Measurements from ENCODE around the gene SPIN2A. TPM values are rescaled to one million over a fixed set of nuclear protein-coding genes. Genes with fewer than 3 reads are reported as not detected.
"Not testable (repeated sequence)": the region's sequence is repeated elsewhere in the genome, so short reads cannot be mapped to it uniquely, and the experiment has no call there.

The SPIN2A gene
- total RNA-seq, 1 experiment from 2014 or later, result not detected

GRCh38 chrX:57137501-57137900 is 304 bp upstream of the SPIN2A start:
- Histone ChIP-seq H3K27me3 (ENCODE audit: low read length) (no peaks in the 10 kb centered on the region), H4K20me1 (ENCODE audit: insufficient read depth, low read depth, low read length) (no peaks in the 10 kb centered on the region), H3K9me3 (ENCODE audit: low read length) (no peaks in the 10 kb centered on the region), H3K9ac (ENCODE audit: low read length) (no peak overlapping the region), H3K36me3 (ENCODE audit: insufficient read depth, low read length) (no peaks in the 10 kb centered on the region), H3K9me2 (replicated peaks; ENCODE audit: insufficient read depth, low read length) (no peaks in the 10 kb centered on the region), H3K79me2 (ENCODE audit: low read length) (no peaks in the 10 kb centered on the region), H3K4me2 (ENCODE audit: low read depth, low read length, poor library complexity, severe bottlenecking) (no peak overlapping the region), H2AFZ (ENCODE audit: low read length) (no peak overlapping the region), H3K4me1 (ENCODE audit: low read length) (no peaks in the 10 kb centered on the region), H3K4me3 (ENCODE audit: low read length) (no peak overlapping the region), H3K27ac (ENCODE audit: low read length) (no peak overlapping the region)
- no peak for DNase-seq

GRCh38 chrX:57136589-57136988 is 608 bp downstream of the SPIN2A start:
- H2AFZ ChIP-seq (ENCODE audit: low read length); H3K9me3 ChIP-seq (ENCODE audit: low read length); H3K27me3 ChIP-seq (ENCODE audit: low read length); H4K20me1 ChIP-seq (ENCODE audit: insufficient read depth, low read depth, low read length); H3K4me2 ChIP-seq (ENCODE audit: low read depth, low read length, poor library complexity, severe bottlenecking); DNase-seq; H3K9ac ChIP-seq (ENCODE audit: low read length); H3K4me1 ChIP-seq (ENCODE audit: low read length); H3K27ac ChIP-seq (ENCODE audit: low read length); H3K79me2 ChIP-seq (ENCODE audit: low read length); H3K36me3 ChIP-seq (ENCODE audit: insufficient read depth, low read length); H3K4me3 ChIP-seq (ENCODE audit: low read length); H3K9me2 ChIP-seq (replicated peaks; ENCODE audit: insufficient read depth, low read length): not testable (repeated sequence)

GRCh38 chrX:57135287-57135686 is 1.9 kb downstream of the SPIN2A start:
- H3K9me3 ChIP-seq (ENCODE audit: low read length), result no peaks in the 10 kb centered on the region
- no peak overlapping the region for H3K4me2 ChIP-seq (ENCODE audit: low read depth, low read length, poor library complexity, severe bottlenecking)
- no peaks in the 10 kb centered on the region for H3K36me3 ChIP-seq (ENCODE audit: insufficient read depth, low read length)
- H3K27ac ChIP-seq (ENCODE audit: low read length), result no peak overlapping the region
- no peak overlapping the region for H3K9ac ChIP-seq (ENCODE audit: low read length)
- no peaks in the 10 kb centered on the region for H3K9me2 ChIP-seq (replicated peaks; ENCODE audit: insufficient read depth, low read length)
- no peak overlapping the region for H2AFZ ChIP-seq (ENCODE audit: low read length)
- no peaks in the 10 kb centered on the region for H4K20me1 ChIP-seq (ENCODE audit: insufficient read depth, low read depth, low read length)
- H3K4me1 ChIP-seq (ENCODE audit: low read length), result no peaks in the 10 kb centered on the region
- H3K27me3 ChIP-seq (ENCODE audit: low read length), result no peaks in the 10 kb centered on the region
- no peaks in the 10 kb centered on the region for H3K79me2 ChIP-seq (ENCODE audit: low read length)
- DNase-seq, result no peak
- H3K4me3 ChIP-seq (ENCODE audit: low read length), result no peak overlapping the region

- no peak overlapping the region for H3K27ac ChIP-seq (ENCODE audit: low read length)
- no peak overlapping the region for H2AFZ ChIP-seq (ENCODE audit: low read length)
- no peaks in the 10 kb centered on the region for H3K27me3 ChIP-seq (ENCODE audit: low read length)
- no peaks in the 10 kb centered on the region for H3K9me3 ChIP-seq (ENCODE audit: low read length)
- no peak overlapping the region for H3K9ac ChIP-seq (ENCODE audit: low read length)
- H3K79me2 ChIP-seq (ENCODE audit: low read length), result no peaks in the 10 kb centered on the region
- H3K36me3 ChIP-seq (ENCODE audit: insufficient read depth, low read length), result no peaks in the 10 kb centered on the region
- H3K4me3 ChIP-seq (ENCODE audit: low read length), result no peak overlapping the region
- H3K4me1 ChIP-seq (ENCODE audit: low read length), result no peaks in the 10 kb centered on the region
- H3K4me2 ChIP-seq (ENCODE audit: low read depth, low read length, poor library complexity, severe bottlenecking), result no peak overlapping the region
- H3K9me2 ChIP-seq (replicated peaks; ENCODE audit: insufficient read depth, low read length), result no peaks in the 10 kb centered on the region
- H4K20me1 ChIP-seq (ENCODE audit: insufficient read depth, low read depth, low read length), result no peaks in the 10 kb centered on the region
- no peak for DNase-seq
Observed at GRCh38 chrX:57134702-57135101, 2.5 kb downstream of the SPIN2A start.

- H3K79me2 ChIP-seq (ENCODE audit: low read length), result no peaks in the 10 kb centered on the region
- H4K20me1 ChIP-seq (ENCODE audit: insufficient read depth, low read depth, low read length), result no peaks in the 10 kb centered on the region
- DNase-seq, result no peak
- no peak overlapping the region for H3K4me2 ChIP-seq (ENCODE audit: low read depth, low read length, poor library complexity, severe bottlenecking)
- no peaks in the 10 kb centered on the region for H3K4me1 ChIP-seq (ENCODE audit: low read length)
- H3K9me3 ChIP-seq (ENCODE audit: low read length), result no peaks in the 10 kb centered on the region; the same call in 1 of the 2 replicates
- H3K4me3 ChIP-seq (ENCODE audit: low read length), result no peak overlapping the region
- H3K27ac ChIP-seq (ENCODE audit: low read length), result no peak overlapping the region
- H3K27me3 ChIP-seq (ENCODE audit: low read length), result no peaks in the 10 kb centered on the region
- no peaks in the 10 kb centered on the region for H3K9me2 ChIP-seq (replicated peaks; ENCODE audit: insufficient read depth, low read length)
- no peak overlapping the region for H2AFZ ChIP-seq (ENCODE audit: low read length)
- no peaks in the 10 kb centered on the region for H3K36me3 ChIP-seq (ENCODE audit: insufficient read depth, low read length)
- H3K9ac ChIP-seq (ENCODE audit: low read length), result no peak overlapping the region
Observed at GRCh38 chrX:57133706-57134105, 3.5 kb downstream of the SPIN2A start.

GRCh38 chrX:57133284-57133683 is 3.9 kb downstream of the SPIN2A start:
- H3K9me2 ChIP-seq (replicated peaks; ENCODE audit: insufficient read depth, low read length); H3K4me3 ChIP-seq (ENCODE audit: low read length); H2AFZ ChIP-seq (ENCODE audit: low read length); H3K79me2 ChIP-seq (ENCODE audit: low read length); H3K36me3 ChIP-seq (ENCODE audit: insufficient read depth, low read length); DNase-seq; H3K4me2 ChIP-seq (ENCODE audit: low read depth, low read length, poor library complexity, severe bottlenecking); H3K27me3 ChIP-seq (ENCODE audit: low read length); H3K27ac ChIP-seq (ENCODE audit: low read length); H3K9ac ChIP-seq (ENCODE audit: low read length); H3K4me1 ChIP-seq (ENCODE audit: low read length); H3K9me3 ChIP-seq (ENCODE audit: low read length); H4K20me1 ChIP-seq (ENCODE audit: insufficient read depth, low read depth, low read length): not testable (repeated sequence)

- Histone ChIP-seq H3K9ac (ENCODE audit: low read length) (no peak overlapping the region), H3K27ac (ENCODE audit: low read length) (no peak overlapping the region), H2AFZ (ENCODE audit: low read length) (no peak overlapping the region), H3K4me2 (ENCODE audit: low read depth, low read length, poor library complexity, severe bottlenecking) (no peak overlapping the region), H3K27me3 (ENCODE audit: low read length) (no peaks in the 10 kb centered on the region), H4K20me1 (ENCODE audit: insufficient read depth, low read depth, low read length) (no peaks in the 10 kb centered on the region), H3K4me3 (ENCODE audit: low read length) (no peak overlapping the region), H3K36me3 (ENCODE audit: insufficient read depth, low read length) (no peaks in the 10 kb centered on the region), H3K9me2 (replicated peaks; ENCODE audit: insufficient read depth, low read length) (no peaks in the 10 kb centered on the region), H3K4me1 (ENCODE audit: low read length) (no peaks in the 10 kb centered on the region), H3K9me3 (ENCODE audit: low read length) (no peaks in the 10 kb centered on the region; the same call in 1 of the 2 replicates), H3K79me2 (ENCODE audit: low read length) (no peaks in the 10 kb centered on the region)
- no peak for DNase-seq
Observed at GRCh38 chrX:57132046-57132445, 5.2 kb downstream of the SPIN2A start.

GRCh38 chrX:57121816-57122215 is 15.4 kb downstream of the SPIN2A start:
- Histone ChIP-seq H3K4me1 (ENCODE audit: low read length) (peaks cover 15% of the 10 kb centered on the region), H3K79me2 (ENCODE audit: low read length) (peaks cover 4% of the 10 kb centered on the region; the same call in 1 of the 2 replicates), H3K27ac (ENCODE audit: low read length) (no peak overlapping the region), H3K9me3 (ENCODE audit: low read length) (no peaks in the 10 kb centered on the region), H3K9ac (ENCODE audit: low read length) (peak overlapping the region; percentile 72), H3K4me3 (ENCODE audit: low read length) (peak overlapping the region; percentile 72), H3K36me3 (ENCODE audit: insufficient read depth, low read length) (no peaks in the 10 kb centered on the region), H4K20me1 (ENCODE audit: insufficient read depth, low read depth, low read length) (no peaks in the 10 kb centered on the region), H3K27me3 (ENCODE audit: low read length) (no peaks in the 10 kb centered on the region), H2AFZ (ENCODE audit: low read length) (no peak overlapping the region), H3K9me2 (replicated peaks; ENCODE audit: insufficient read depth, low read length) (0 out of 2 replicates have a peak, but pooled peaks cover 5% of the 10 kb centered on the region), H3K4me2 (ENCODE audit: low read depth, low read length, poor library complexity, severe bottlenecking) (peak overlapping the region; percentile 73)
- DNase-seq, result peak; percentile 41
